ENCODE data around the gene CRB1.

CRB1 gene

DNA sequence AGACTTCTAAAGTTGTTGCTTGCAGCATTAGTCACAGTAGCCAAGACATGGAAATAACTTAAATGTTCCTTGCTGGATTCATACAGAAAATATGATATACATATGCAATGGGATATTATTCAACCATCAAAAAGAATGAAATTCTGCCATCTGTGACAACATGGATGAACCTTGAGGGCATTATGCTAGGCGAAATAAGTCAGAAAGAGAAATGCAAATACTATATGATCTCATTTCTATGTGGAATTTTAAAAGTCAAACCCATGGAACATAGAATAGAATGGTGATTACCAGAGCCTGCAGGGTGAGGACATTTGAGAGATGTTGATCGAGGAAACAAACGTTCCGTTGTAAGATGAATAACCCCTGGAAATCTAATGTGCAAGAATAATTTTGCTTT lies 43.0 kb downstream of the CRB1 start:
- H3K36me3 Mint-ChIP-seq (ENCODE audit: low read depth): no peaks in the 10 kb centered on the region
- DNase-seq (ENCODE audit: low spot score): no peak
- no peak overlapping the region for H3K27ac Mint-ChIP-seq
- no peaks in the 10 kb centered on the region for H3K27me3 Mint-ChIP-seq (ENCODE audit: low read depth)
- no peaks in the 10 kb centered on the region for H3K4me1 Mint-ChIP-seq (ENCODE audit: low read depth)
- no peak overlapping the region for H3K4me3 Mint-ChIP-seq
- no peaks in the 10 kb centered on the region for H3K9me3 Mint-ChIP-seq

DNA sequence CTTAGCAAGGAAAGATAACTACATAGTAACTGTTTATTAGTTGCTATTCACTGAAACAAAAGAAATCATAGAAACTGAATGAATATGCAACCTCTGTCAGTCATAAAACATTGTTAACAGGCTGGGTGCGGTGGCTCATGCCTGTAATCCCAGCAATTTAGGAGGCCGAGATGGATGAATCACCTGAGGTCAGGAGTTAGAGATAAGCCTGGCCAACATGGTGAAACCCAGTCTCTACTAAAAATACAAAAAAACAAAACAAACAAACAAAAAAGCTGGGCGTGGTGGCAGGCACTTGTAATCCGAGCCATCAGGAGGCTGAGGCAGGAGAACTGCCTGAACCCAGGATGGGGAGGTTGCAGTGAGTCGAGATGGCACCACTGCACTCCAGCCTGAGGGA lies 44.1 kb downstream of the CRB1 start:
- Mint-ChIP-seq H3K36me3 (ENCODE audit: low read depth) (no peaks in the 10 kb centered on the region), H3K4me1 (ENCODE audit: low read depth) (no peaks in the 10 kb centered on the region)

DNA sequence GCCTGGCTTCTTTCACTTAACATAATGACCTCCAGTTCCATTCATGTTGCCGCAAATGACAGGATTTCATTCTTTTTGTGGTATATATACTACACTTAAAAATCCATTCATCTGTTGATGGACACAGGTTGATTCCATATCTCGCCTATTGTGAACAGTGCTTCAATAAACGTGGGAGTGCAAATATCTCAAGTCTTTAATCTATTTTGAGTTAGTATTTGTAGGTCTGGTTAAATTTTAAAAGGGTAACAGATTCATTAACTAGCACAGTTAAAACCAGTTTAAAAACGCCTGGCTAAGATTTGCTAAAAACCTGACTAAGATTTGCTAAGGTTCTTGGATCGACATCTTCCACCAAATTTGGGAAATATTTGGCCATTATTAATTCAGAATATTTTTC lies 45.7 kb downstream of the CRB1 start:
- Mint-ChIP-seq H3K27ac (no peak overlapping the region), H3K27me3 (ENCODE audit: low read depth) (no peaks in the 10 kb centered on the region), H3K36me3 (ENCODE audit: low read depth) (no peaks in the 10 kb centered on the region), H3K4me3 (no peak overlapping the region), H3K4me1 (ENCODE audit: low read depth) (no peaks in the 10 kb centered on the region), H3K9me3 (no peaks in the 10 kb centered on the region)
- no peak for DNase-seq (ENCODE audit: low spot score)

More for the DNA sequence above, 44.1 kb downstream of the CRB1 start:
- H3K4me3 Mint-ChIP-seq: no peak overlapping the region
- H3K27me3 Mint-ChIP-seq (ENCODE audit: low read depth): no peaks in the 10 kb centered on the region
- no peak overlapping the region for H3K27ac Mint-ChIP-seq
- no peak for DNase-seq (ENCODE audit: low spot score)
- no peaks in the 10 kb centered on the region for H3K9me3 Mint-ChIP-seq

DNA sequence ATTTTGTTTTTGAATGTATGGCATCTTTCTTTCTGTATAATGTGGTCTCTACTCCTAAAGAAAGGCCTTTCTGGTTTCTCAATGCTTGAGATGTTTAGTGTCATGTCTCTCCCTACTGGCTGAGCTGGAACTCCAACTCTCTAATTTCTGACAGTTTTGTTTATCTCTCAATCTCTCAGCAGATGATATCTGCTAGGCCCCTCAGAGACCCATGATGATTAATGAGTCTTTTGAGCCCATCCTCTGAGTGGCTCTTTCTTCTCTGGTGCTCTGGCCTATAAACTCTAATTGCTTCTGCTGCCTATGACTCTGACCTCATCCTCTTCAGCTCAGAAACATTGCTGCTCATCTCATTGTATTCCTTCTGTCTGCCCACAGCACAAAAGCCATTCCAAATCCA lies 46.6 kb downstream of the CRB1 start:
- Mint-ChIP-seq H3K4me3 (no peak overlapping the region), H3K4me1 (ENCODE audit: low read depth) (no peaks in the 10 kb centered on the region), H3K27ac (no peak overlapping the region), H3K27me3 (ENCODE audit: low read depth) (no peaks in the 10 kb centered on the region), H3K9me3 (no peaks in the 10 kb centered on the region), H3K36me3 (ENCODE audit: low read depth) (no peaks in the 10 kb centered on the region)
- DNase-seq (ENCODE audit: low spot score): no peak

DNA sequence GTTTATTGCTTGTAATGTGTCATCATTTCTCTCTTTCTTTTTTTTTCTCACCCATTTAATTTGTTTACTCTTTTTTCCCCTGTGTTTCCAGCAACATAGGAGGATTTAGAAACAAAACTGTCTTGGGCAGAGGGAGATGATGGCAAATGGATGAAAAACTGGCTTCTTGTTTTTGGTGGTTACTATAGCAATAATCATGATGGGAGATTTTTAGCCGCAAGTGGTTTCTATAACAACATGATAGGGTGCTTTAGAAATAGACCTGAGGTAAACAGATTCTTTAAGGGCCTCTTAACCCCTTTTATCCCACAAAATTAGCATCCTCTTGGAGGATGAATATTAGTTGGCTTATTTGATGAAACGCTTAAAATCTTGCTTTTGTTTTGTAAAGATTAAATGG lies 51.6 kb downstream of the CRB1 start:
- no peak for DNase-seq (ENCODE audit: low spot score)
- no peaks in the 10 kb centered on the region for H3K9me3 Mint-ChIP-seq
- H3K27me3 Mint-ChIP-seq (ENCODE audit: low read depth): no peaks in the 10 kb centered on the region
- no peaks in the 10 kb centered on the region for H3K36me3 Mint-ChIP-seq (ENCODE audit: low read depth)
- no peaks in the 10 kb centered on the region for H3K4me1 Mint-ChIP-seq (ENCODE audit: low read depth)
- no peak overlapping the region for H3K27ac Mint-ChIP-seq
- H3K4me3 Mint-ChIP-seq: no peak overlapping the region

DNA sequence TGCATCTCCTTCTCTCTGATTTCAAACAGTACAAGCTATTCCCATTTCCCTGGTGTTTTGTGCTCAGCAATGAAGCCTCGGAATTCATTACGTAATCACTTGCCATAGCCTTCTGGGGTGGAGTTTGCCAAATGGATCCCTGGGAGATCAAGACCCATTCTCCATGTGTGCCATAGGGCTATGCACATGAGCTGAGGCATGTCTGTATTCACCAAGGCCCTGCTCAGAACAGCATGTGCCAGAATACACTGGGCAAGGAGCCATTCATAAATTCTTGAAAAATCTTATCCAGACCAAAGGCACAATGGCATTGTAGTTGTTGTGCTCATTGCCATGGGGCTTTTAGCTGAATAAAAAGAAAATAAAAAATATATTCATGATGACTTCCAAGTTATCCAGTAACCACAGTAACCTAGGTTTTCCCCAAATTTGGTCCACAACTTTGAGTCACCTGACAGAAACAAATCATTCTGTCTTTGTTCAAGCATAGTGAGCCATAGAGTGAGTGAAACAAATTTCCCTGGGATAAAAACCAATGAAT lies 53.0 kb downstream of the CRB1 start:
- H3K27me3 Mint-ChIP-seq (ENCODE audit: low read depth): no peaks in the 10 kb centered on the region
- H3K9me3 Mint-ChIP-seq: no peaks in the 10 kb centered on the region
- H3K27ac Mint-ChIP-seq: no peak overlapping the region
- DNase-seq (ENCODE audit: low spot score): no peak
- H3K4me3 Mint-ChIP-seq: no peak overlapping the region
- H3K4me1 Mint-ChIP-seq (ENCODE audit: low read depth): no peaks in the 10 kb centered on the region
- H3K36me3 Mint-ChIP-seq (ENCODE audit: low read depth): no peaks in the 10 kb centered on the region

DNA sequence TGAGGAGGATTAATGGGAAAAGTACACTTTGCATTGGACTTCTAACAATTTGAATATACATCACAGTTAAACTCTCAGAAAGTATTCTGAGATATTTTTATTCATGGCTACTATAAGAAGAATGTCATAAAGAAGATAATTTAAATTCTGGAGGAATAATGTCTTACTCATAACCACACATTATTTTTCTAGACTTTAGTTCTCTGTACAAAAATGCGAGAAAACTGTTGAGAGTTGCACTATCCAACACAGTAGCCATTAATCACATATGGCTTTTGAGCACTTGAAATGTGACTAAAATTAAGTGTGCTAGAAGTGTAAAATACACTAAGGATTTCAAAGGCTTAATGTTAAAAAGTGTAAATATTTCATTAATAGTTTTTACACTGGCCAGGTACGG lies 53.8 kb downstream of the CRB1 start:
- DNase-seq (ENCODE audit: low spot score): no peak
- H3K36me3 Mint-ChIP-seq (ENCODE audit: low read depth): no peaks in the 10 kb centered on the region

DNA sequence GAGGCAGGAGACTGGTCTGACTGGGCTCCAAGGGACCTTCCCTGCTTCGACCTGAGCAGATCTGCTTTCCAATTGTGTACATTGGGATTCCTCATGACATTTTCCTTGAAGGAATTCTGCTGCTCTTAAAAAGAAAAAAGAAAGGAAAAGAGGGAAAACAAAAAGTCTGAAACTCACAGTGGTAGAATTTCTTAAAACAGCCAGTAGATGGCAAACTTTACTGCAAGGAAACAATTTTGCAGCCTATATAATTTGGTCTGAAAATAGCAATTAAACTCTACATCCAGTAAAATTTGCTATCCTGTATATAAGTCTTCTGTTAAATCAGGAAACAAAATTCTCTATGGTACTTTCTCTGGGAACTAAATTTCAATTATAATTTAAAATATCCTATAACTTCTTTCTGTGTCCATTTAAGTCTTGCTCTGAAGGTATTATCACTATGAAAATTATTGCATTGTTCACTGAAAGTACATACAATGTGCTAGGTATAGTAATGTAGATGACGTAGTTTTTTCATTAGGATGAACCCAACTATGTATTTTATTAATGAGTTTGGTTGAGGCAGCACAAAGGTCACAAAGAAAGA lies 59.8 kb downstream of the CRB1 start:
- no peak for DNase-seq (ENCODE audit: low spot score)
- Mint-ChIP-seq H3K27ac (no peak overlapping the region), H3K4me1 (ENCODE audit: low read depth) (no peaks in the 10 kb centered on the region), H3K4me3 (no peak overlapping the region), H3K27me3 (ENCODE audit: low read depth) (peaks cover 5% of the 10 kb centered on the region), H3K36me3 (ENCODE audit: low read depth) (no peaks in the 10 kb centered on the region), H3K9me3 (no peaks in the 10 kb centered on the region)

More for the DNA sequence above, 53.8 kb downstream of the CRB1 start:
- H3K27ac Mint-ChIP-seq: no peak overlapping the region
- H3K27me3 Mint-ChIP-seq (ENCODE audit: low read depth): no peaks in the 10 kb centered on the region
- no peak overlapping the region for H3K4me3 Mint-ChIP-seq
- H3K4me1 Mint-ChIP-seq (ENCODE audit: low read depth): no peaks in the 10 kb centered on the region
- no peaks in the 10 kb centered on the region for H3K9me3 Mint-ChIP-seq

DNA sequence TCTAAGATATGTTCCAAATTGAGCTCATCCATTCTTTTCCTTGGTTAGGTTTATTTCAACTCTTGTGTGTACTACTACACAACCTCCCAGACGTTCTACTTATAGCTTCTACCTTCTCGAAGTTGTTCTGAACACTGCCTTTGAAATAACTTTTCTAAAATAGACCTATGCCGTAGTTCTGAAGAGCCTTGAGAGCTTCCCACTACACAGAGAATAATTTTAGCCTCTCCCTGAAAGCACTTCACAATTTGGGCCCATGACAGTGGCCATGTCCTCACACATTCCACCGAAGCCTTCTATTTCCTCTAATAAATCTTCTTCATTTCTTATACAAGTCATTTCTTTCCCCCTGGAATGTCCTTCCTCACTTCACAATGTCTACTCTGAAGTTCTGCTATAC lies 62.2 kb downstream of the CRB1 start:
- Mint-ChIP-seq H3K4me1 (ENCODE audit: low read depth) (no peaks in the 10 kb centered on the region), H3K36me3 (ENCODE audit: low read depth) (no peaks in the 10 kb centered on the region), H3K9me3 (no peaks in the 10 kb centered on the region), H3K27ac (no peak overlapping the region), H3K27me3 (ENCODE audit: low read depth) (peaks cover 5% of the 10 kb centered on the region), H3K4me3 (no peak overlapping the region)
- no peak for DNase-seq (ENCODE audit: low spot score)

DNA sequence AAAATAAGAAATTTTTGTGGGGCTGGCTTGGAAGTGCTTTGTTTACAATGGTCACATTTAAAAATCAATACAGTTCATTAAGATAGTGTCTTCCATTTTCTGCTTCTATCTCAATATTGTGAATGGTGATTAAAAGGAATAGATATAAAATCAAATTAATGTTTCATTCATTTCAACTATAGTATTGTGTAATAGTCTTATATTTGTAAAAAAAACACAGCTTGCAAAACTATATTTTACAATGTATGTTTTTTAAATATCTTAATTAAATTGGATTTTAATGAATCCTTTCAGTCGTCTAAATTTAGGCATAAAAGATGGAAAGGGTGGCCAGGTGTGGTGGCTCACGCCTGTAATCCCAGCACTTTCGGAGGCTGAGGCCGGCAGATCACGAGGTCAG lies 63.5 kb downstream of the CRB1 start:
- Mint-ChIP-seq H3K9me3 (no peaks in the 10 kb centered on the region), H3K36me3 (ENCODE audit: low read depth) (no peaks in the 10 kb centered on the region), H3K27me3 (ENCODE audit: low read depth) (peaks cover 5% of the 10 kb centered on the region), H3K4me1 (ENCODE audit: low read depth) (peaks cover 1% of the 10 kb centered on the region), H3K4me3 (no peak overlapping the region), H3K27ac (no peak overlapping the region)
- DNase-seq (ENCODE audit: low spot score): no peak

DNA sequence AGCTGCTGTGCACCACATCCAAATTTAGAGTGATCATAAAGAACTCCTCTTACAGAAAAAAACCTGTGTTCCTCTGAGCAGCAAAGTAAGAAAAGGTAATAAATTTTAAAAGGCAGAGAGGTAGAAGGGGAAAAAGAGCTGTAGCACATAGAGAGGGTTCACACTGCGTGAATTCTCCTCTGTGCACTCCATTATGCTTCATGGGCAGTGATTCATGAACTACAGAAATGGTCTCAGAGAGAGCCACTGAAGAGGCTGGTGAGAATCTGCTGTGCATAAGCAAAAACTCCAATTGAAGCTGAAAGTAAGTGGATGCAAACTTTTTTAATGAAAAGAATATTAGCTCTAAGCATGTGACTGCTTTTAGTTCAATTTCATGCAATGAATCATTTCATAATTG lies 65.0 kb downstream of the CRB1 start:
- peaks cover 1% of the 10 kb centered on the region for H3K4me1 Mint-ChIP-seq (ENCODE audit: low read depth)

DNA sequence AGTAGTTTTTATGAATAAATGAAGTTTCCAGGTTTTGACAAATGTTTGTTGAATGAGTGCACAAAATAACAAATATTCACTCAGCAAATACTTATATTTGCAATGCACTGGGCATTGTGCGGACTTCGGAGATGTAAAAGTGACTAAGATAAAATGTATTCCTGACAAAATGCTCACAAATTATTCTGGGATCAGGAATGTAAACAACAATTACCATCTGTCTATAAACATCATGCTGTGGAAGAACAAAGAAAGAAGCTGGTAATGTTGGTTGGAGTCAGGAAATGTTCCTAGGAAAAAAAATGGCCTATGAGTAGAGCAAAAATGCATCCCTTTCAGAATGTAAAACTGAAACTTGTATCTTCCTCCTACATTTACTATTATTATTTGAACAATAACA lies 68.5 kb downstream of the CRB1 start:
- no peak overlapping the region for H3K4me3 Mint-ChIP-seq
- no peak overlapping the region for H3K27ac Mint-ChIP-seq
- no peaks in the 10 kb centered on the region for H3K9me3 Mint-ChIP-seq
- no peaks in the 10 kb centered on the region for H3K36me3 Mint-ChIP-seq (ENCODE audit: low read depth)
- no peak for DNase-seq (ENCODE audit: low spot score)
- peaks cover 6% of the 10 kb centered on the region for H3K27me3 Mint-ChIP-seq (ENCODE audit: low read depth)
- peaks cover 1% of the 10 kb centered on the region for H3K4me1 Mint-ChIP-seq (ENCODE audit: low read depth)

More for the DNA sequence above, 65.0 kb downstream of the CRB1 start:
- H3K27ac Mint-ChIP-seq: no peak overlapping the region
- no peaks in the 10 kb centered on the region for H3K36me3 Mint-ChIP-seq (ENCODE audit: low read depth)
- H3K4me3 Mint-ChIP-seq: no peak overlapping the region
- peaks cover 5% of the 10 kb centered on the region for H3K27me3 Mint-ChIP-seq (ENCODE audit: low read depth)
- no peaks in the 10 kb centered on the region for H3K9me3 Mint-ChIP-seq
- no peak for DNase-seq (ENCODE audit: low spot score)

DNA sequence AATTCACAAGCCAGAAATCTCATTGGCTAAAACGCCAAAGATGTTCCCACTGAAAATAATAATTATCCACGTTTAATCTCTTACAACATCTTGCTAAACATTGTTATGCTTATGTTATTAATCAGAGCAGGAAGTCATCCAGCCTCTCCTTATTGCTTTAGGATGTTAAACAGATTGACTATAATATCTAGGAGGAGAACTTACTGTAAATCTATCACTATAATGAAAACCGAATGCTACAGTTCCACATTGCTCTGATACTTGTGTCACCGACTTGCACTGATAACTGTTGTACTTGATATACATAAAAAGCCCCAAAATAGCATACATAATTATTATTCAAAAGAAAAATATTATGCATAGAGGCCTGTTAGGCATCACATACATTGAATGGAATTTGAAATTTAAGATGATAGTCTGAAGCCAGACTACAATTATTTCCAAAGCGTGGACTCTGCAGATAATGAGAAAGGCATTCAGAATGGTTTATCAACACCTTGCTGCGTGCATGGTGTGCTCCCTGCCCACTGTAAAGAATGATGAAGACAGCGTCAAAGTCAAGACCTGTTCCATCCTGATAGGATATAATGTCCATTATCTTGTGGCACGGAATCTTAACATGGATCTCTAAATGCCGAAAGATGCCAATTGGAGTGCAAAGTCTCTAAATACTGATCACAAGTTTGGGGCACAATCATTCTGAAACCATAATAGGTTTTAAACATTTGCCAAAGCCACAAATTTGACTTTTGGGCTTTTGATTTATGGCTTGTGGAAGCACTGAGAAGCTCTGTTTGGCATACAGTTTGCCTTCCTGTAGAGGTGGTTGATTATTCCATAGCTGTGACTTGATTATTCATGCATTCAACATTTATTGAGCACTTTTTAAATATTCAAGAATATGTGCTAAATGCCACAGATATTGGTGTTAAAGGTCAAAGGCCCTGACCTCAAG lies 71.3 kb downstream of the CRB1 start:
- Mint-ChIP-seq H3K9me3 (no peaks in the 10 kb centered on the region), H3K27ac (no peak overlapping the region)

DNA sequence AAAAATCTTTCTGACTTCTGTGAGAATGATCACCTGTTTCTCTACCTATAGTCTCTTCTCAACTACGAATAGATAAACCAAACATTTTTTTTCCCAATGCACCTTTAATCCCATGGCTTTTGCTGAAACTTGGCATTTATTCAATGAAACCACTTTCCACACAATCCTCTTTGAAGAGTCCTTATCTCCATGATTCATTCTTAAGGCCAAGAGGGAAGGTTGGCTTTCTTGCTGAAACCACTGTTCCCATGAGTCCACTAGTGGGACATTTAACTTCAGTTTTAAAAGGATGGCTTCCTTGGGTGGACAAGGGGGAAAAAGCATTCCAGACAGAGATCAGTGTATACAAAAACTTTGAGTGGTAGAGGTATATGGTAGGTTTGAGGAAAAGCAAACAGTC lies 73.6 kb downstream of the CRB1 start:
- H3K4me3 Mint-ChIP-seq: no peak overlapping the region
- no peak for DNase-seq (ENCODE audit: low spot score)
- no peaks in the 10 kb centered on the region for H3K9me3 Mint-ChIP-seq
- H3K4me1 Mint-ChIP-seq (ENCODE audit: low read depth): peaks cover 3% of the 10 kb centered on the region
- no peaks in the 10 kb centered on the region for H3K36me3 Mint-ChIP-seq (ENCODE audit: low read depth)
- peaks cover 10% of the 10 kb centered on the region for H3K27me3 Mint-ChIP-seq (ENCODE audit: low read depth)
- H3K27ac Mint-ChIP-seq: no peak overlapping the region

More for the DNA sequence above, 71.3 kb downstream of the CRB1 start:
- peaks cover 6% of the 10 kb centered on the region for H3K27me3 Mint-ChIP-seq (ENCODE audit: low read depth)
- no peaks in the 10 kb centered on the region for H3K36me3 Mint-ChIP-seq (ENCODE audit: low read depth)
- DNase-seq (ENCODE audit: low spot score): no peak
- peaks cover 4% of the 10 kb centered on the region for H3K4me1 Mint-ChIP-seq (ENCODE audit: low read depth)
- H3K4me3 Mint-ChIP-seq: no peak overlapping the region

Measured in T-helper 2 cell treated with Interferon-gamma antibody and Interleukin-4, amounts not matched to agents 5 μg/mL and 100 μg/mL, for 36 hours (primary cell).